ENCODE data around the gene SLC8A1.

SLC8A1 gene

DNA sequence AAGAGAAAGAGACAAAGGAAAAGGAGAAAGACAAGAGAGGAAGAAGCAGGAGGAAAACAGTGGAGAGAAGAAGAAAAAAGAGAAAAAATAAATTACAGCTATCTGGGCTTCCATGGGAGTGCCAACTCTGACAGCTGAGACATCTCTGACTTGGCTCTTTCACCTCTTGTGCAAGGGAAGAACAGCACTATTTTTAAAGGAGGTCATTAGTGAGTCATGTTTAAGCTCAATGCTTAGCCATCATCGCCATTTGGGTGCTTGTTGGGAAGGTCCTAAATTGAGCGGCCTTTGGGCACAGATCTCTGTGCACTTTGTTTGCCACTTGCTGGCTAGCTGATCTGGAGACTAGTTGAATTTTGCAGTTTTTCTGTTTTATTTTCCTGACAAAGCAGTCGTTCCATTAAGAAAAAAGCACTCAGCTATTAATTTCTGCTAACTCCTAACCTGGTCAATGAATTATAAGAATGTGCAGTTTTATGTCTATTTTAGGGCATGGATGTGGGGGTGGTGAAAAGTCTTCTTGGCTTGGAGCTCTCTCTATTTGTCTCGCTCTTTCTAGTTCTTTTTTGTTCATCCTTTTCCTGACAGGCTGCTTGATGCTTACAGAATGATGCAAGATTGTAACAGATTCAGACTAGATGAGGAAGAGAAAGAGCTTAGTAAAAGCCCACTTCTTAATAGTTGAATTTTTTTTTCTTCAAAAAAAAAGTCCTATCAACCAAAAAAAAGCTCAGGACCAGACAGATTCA lies 231.5 kb downstream of the SLC8A1 start:
- no peak for DNase-seq

DNA sequence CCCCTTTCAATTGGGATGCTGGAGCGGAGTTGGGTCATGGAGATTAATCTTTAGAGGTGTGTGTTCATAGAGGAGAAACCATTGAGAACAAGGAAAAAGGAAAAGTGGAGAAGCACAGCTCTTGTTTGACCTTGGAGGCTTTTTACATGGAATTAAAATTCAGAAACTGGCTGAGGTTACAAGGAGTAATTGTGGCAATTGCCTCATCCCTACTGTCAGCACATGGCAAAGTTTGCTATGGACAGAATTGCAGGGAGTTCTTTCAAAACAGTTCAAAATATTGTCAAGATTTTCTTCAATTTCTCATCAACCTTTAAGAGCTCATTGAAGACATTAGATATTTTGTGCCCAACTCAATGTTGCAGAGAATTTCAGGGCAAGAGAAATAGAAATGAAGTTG lies 232.7 kb downstream of the SLC8A1 start:
- DNase-seq, result no peak

DNA sequence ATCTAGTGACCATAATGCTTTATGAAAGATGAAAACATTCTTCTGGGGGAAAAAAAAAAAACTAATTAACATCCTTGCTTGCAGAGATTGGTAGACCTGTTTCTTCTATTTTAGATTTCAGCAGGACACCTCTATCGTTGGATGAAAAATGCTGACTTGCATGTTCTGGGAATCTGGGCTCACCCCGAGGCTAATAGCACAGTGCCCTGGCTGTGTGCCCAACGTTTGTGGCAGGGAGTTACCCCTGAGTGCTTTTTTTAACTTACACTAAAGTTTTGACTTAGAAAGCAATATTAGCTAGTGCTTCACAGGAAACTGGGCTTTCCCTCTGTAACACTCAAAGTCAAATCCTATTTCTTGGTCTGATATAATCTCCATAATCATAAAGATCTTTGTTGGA lies 233.2 kb downstream of the SLC8A1 start:
- DNase-seq, result no peak

DNA sequence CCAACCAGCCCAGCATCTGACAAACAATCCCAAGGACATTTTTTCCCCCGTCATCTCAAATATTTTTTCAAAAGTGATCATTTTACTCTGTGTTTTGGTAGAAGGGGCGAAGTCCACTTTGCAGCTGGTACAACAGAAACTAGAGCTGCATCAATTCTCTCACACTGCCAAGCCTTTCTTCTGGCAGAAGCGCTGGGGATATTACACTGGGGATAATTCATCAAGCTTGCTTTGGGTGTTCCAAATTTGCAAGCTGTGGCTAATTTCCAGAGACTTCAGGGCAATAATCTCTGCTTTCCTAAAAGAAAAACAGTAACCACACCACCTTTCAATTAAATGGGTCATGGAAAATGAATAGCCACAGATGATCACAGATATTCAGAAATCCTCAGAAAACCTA lies 238.3 kb downstream of the SLC8A1 start:
- no peak for DNase-seq

DNA sequence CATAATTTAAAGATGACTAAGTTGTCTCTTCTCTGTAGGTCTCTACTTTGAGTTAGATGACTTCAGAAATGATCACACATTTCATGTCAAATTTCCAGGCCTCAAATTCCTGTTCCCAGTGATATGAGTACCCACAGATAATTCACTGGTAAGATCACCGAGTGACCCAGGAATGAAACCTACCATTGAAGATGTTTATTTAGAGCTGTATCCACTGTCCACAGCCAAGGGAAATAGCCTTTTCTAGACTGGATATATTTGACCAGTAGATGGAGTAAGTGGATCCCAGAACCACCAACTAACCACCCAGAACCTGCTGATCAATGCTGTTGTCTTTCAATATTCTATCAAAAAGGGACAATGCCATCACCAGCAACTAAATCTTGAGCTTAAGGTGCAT lies 238.8 kb downstream of the SLC8A1 start:
- DNase-seq, result no peak

DNA sequence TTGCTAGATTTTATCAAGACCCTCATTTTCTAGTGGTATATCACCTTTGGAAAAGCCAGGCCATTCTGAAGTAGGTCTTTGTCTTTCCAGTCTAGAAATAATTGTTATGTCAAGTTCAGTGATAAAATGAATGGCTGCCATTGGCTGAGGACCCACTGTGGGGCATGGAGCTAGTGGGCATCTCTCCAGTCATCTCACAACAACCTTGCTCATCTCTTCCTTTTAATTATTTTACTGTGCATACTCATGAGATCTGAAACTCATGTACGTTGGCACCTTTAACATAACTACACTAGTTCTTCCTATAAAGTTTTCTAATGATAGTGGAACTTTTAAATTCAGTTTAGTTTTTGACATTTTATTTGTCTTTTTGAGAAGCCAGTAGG lies 240.9 kb downstream of the SLC8A1 start:
- DNase-seq, result no peak

DNA sequence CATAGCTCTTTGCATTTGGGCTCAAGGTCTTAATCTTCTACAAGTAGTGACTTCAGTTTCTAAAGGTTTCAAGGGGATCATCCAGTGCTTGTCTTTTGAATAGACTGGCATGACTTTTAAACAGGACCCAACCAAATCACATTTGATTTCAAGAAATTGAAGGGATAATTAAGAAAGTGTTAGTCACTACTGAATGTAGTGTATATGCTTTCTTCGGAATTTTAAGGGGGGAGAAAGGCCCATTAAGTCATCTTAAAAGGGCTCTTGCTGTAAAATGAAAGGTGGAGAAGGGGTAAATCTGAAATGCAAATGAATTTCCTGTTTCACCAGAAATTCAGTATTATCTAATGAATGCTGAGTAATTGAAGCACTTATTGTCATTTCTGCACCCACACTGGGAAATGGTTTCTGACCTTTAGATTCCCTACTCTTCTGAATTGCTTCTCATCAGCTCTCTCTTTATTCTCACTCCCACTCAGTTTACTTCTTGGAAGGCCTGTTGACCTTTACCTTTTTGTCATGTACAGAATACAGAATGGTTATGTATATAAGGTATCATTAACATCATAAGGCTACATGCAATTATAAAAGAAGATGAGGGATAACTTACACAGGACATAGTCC lies 241.4 kb downstream of the SLC8A1 start:
- DNase-seq, result no peak

DNA sequence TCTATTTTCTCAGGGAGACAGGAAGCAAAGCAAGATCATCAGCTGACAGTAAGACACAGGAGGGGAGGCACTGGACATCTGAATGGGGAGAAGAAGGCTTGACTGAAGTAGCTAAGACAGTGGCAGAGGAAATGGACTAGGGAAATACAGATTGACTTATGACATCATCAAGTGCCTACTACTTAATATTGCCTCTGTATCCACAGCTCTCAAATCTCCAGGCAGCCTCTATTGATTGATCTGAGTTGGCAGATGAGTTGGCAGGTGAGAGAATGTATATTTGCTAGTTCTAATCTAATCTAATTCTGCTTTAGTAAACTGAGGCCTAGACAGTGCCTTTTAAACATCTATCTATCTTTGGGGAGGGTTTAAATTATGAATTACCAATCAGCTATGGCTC lies 242.1 kb downstream of the SLC8A1 start:
- no peak for DNase-seq

DNA sequence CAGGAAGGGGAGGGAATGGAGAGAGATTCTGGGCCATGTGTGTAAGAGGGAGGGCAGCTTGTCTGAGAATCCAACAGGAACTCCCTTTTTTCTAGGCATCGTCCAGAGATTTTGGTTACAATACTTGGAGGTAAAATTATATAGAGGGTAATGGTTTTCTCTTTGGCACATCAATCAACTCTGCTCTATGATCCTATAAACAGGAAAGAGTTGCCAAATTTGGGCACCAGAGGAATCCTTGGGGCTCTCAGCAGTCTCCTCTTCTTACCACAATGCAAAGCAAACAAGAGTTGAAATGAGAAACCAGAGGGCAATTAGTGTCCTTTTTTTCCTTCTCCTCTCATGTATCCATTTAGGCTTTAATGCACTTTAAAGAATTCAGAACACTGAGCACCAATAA lies 243.4 kb downstream of the SLC8A1 start:
- no peak for DNase-seq

DNA sequence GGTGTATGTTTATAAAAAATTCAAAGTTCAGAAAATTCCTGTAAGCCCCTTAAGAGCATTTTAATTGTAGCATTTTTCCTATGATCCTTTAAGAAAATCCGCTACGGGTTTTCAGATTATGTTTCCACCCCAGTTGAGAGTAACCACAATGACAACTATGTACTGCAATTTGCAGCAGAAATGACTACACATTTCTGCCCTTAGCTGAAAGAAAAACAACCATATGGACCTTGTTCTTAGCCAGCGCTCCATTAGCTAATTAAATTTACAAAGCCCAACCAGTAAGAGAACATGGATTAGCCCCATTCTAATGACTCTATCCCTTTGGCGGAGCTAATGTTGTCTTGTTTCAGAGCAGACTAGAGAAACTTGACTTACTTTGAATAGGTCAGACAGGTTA lies 247.6 kb downstream of the SLC8A1 start:
- DNase-seq, result no peak

DNA sequence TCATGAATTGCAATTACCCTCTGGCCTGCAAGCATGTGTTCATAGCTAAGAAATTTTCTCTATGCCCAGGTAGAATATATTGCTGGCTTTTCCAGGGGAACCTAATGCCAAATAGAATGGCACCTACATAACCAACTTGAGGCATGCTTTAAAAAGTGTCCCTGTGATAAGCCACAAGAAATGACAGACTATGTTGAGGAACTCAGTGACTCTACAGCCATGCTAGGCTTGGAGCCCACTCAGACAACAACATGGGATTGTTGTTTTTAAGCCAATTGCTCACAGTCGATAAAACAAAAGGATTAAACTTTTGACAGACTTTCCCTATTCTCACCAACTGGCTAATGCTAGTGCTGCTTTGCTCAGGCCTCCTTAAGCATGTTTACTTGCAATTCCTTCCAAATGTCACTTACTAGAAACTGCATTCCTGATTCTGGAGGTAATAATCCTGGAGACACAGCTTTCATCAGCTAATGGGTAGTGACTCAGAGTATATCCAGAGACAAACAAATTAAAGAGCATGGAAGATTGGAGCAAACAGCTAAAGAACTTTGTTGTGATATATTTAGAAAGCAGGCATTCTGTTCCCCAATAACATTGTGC lies 249.0 kb downstream of the SLC8A1 start:
- DNase-seq, result no peak

DNA sequence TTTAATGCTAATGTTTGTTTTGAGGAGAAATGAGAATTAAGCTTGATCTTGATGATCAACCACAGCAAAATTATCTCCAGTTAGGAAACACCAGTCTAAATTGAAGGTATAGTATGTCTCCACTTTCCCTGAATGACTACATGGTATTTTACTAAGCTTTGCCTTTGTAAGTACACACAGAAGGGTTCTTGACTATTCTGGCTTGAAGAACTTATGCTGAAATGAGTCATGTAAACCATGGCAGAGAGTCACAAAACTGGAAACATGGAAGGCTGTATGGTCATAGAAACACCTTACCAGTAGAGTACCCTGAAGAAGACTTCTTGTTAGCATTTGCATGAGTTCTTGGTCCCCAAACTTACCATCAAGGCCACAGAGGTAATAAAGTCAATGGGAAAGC lies 250.5 kb downstream of the SLC8A1 start:
- DNase-seq, result no peak

DNA sequence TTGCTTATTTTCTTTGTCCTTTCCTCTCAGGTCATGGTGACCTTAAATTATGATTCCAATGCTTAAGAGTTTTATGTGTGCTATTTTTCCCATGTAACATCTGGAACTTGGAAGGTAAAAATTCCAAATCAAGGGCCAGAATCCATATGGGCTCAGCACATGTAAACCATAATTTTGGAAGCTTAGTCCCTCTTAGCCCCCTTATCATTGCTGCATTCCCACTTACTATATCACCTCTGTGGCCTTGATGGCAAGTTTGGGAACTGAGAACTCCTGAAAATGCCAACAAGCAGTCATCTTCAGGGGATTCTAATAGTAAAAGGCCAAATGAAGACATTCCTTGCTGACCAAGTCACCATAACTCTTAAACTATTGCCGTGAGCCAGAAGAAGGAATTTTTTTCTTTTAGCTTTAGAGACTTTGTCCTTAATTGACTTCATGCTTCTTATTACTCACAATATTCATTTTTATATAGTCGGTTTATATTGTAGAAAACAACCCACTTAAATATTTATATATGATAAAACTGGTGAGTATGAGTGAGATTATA lies 251.4 kb downstream of the SLC8A1 start:
- DNase-seq, result no peak

DNA sequence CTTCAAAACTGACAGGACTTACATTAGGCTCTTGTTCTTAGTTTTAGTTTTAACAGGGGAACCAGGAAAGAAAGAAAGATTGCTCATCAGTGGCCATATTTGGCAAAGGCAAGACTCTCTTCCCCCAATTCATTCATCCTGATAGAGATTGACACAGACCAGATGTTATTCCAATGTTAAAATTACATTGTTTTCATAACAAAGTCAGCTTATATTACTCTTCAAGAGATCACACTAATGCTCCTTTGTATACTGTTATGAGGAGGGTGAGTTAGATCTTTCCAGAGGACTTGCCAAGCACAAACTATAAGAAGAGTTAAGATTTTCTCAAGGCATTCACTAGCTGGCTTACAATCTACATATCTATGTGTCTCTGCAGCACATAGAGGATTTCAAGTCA lies 252.1 kb downstream of the SLC8A1 start:
- DNase-seq, result no peak

DNA sequence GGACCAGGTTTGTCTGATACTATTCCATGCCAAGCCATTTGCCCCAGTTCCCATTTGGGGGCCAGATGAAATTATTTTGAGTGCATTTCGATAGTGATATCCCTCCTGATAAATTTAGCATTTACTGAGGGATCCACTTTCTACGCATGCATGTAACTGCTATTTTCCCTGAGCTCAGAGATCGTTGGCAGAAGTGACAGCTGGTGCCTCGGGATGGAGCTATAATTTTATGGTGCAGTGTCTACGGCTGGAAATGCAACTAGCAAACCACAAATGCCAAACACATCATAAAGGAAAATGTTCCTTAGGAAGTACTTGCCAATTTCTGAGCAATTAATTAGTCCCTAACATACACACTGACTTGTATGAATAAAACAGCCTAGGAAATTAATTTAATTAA lies 254.8 kb downstream of the SLC8A1 start:
- DNase-seq, result no peak

DNA sequence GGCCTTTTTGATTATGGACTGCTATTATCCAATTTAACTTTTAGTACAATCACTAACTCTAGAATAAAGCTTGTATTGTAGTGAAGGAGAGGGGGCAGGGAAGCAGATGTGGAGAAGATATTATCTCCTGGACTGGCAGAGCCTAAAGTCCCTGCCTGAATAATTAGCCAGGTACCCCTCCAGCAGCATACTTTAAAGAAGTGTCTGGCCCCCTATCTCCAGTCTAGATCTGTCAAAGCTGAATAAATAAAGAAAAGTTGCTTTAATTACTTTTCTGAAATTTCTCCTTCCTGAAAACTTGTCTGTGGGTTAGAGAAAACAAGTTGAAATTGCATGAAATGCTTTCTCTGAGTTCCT lies 258.2 kb downstream of the SLC8A1 start:
- DNase-seq, result no peak

DNA sequence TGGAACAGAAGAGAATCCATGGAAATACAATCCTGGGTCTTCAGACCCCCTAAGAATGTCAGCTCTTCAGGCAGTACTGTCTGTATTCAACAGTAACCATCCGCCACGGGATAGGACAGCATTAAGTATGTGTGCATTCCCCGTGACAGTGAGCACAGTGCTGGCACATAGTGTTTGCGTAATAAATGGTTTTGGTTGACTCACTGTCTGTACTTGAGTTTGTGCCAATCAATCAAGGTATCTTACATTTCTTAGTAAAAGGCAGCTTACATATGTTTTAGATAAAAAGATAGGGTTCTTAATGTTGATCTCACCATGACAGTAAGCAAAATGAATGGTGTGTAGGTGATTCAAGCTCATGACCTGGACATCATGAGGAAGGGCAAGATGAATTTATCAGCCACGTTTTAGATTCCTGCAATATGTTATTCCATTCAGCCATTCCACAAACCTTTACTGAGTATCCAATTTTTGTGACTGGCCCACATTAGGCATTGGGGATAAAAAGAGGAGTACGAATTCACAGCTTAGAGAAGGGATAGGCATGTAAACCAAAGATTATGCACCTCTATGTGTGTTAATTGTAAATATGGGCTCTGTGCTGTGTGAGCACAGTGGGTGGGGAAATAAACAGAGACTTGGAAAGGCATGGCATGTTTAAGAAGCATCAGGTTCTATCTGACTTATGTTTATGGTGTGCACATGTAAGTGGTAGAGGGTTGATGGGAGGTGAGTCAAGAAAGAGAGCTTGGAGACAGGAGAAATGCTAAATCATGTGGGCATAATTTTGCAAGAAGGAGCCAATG lies 258.8 kb downstream of the SLC8A1 start:
- DNase-seq, result no peak

DNA sequence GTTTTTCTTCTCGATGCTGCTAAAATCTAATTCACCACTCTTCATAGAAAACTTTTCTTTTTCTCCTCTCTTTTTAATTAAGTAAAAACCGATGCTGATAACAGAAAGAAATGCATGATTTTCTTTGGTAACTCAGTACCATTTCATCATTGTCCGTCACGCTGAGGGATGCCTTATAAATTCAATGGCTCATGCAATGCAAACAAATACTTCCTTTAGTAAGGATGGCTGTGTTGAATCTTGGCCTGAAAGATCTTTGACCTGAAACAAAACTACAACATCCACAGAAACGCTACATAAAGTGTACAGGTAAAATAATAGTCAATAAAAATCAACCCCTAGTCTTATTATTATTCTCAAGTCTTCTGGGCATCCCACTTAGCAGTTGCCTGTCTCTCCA lies 261.4 kb downstream of the SLC8A1 start:
- DNase-seq, result no peak

DNA sequence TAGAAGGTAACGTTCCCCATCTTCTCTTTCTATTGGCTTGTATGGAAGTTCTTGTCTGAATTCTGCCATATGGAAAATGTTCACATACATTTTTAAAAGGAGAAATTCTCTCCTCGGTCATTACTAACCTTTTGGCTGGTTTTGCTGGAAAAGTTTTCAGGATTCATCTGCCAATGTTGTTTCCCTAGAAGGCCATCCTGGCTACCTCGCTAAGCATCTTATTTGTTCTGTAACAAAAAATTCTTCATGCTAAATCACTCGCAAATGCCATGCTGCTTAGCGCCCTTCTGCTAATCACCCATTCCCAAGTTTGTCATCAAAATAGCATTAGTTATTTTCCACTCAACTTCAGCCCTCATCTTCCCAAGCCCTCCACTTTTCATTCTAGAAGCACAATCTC lies 262.0 kb downstream of the SLC8A1 start:
- DNase-seq, result no peak

DNA sequence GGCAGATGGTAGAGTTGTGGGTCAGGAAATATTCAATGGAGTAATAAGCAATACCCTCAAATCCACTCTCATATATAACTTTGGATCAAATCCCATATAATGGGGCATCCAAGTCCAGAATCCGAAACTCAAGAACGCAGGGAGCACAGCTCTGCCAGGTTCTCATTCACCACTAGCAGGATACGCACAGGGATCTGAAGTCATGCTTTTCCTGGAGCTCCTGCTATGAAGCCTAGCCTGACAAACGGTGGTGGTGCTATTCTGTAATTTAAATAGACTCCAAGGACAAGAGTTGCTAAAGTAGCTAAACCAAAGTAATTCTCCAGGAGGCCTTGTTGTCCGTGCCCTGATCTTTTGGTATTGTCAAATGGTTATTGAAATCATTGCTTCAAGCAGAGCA lies 264.8 kb downstream of the SLC8A1 start:
- no peak for DNase-seq

DNA sequence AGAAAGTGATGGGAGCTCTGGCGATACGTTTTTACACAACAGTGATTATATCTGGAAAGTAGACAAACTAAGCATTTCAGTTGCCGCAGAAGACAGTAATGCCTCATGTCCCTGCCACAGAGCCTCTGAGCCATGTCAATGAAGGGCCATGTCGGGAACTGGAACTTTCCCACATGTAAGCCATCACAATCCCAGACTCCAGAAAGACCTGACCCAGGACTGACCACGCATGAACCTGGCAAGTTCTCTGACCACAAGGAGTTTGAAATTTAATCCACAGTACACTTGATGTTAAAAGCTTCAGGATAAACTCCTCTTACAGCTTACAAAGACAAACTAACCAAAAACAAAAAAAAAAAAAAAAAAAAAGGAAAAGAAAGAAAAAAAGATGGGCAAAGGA lies 267.3 kb downstream of the SLC8A1 start:
- DNase-seq, result no peak

DNA sequence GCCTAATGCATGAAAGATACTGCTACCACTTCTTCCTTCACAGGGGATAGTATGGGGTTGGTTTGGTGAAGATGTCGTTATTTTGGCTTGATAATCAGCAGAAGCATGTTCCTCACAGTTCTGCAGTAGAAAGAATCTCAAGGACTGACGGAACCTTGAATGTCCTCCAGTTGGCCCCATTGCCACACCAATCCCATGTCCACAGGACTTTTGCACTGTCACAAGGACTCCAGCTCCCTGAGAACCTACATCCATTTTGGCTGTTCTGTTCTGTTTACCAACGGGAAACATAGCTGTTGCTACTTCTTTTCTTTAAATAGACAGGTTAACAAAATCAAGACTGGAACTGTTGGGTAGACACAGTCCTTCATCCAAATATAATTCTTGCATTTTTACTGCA lies 270.0 kb downstream of the SLC8A1 start:
- DNase-seq, result no peak

DNA sequence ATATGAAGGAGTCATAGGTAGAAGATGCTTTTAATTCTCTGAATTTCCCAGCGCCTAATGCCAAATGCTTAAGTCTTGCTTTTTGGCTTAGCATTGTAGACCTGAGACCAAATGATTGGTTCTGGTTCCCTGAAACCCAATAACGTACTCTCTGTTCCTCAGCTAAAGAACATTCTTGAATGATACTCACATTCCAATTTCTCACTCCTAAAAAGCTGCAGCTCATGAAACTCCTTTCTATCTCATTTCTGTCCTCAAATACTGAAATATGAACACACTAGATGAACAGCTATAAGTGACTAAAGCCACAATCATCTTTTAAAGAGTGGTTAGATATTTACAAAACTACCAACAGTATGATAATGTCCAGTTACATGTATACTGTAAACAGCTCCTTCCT lies 272.1 kb downstream of the SLC8A1 start:
- DNase-seq, result no peak

DNA sequence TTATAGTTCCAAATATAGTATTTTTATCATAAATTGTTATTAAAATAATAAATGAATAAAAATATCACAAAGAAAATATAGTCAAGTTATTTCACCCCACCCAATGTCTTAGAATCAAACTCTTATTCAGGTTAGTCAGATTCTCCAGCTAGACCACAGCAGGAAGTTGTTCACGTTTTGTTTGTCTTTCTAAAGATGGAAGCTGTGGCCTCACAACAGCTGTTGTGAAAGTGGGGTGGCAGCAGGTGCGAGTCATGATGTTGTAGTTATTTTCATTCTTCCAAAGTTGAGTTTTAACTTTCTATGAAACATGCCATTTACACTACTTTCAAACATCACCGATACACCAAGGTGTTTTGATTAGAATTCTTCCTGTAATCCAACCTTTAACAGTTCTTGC lies 272.9 kb downstream of the SLC8A1 start:
- DNase-seq, result no peak
